Activated CD4-positive, CD25-positive, alpha-beta regulatory T cell treated with anti-CD3 and anti-CD28 coated beads, Interleukin-2, amount 50 U/mL, for 24 hours (primary cell): ENCODE results near the gene KDM1A.

ENCODE experiments used
- ATAC-seq, 2 donors: fragments of 150-1000 bp; cut with Tn5 transposase; one replicate each; pipeline ENCODE4 v1.10.0; 2021; ENCODE audit warnings: mild to moderate bottlenecking in 1 of 2, moderate library complexity in 1 of 2

The KDM1A gene

DNA sequence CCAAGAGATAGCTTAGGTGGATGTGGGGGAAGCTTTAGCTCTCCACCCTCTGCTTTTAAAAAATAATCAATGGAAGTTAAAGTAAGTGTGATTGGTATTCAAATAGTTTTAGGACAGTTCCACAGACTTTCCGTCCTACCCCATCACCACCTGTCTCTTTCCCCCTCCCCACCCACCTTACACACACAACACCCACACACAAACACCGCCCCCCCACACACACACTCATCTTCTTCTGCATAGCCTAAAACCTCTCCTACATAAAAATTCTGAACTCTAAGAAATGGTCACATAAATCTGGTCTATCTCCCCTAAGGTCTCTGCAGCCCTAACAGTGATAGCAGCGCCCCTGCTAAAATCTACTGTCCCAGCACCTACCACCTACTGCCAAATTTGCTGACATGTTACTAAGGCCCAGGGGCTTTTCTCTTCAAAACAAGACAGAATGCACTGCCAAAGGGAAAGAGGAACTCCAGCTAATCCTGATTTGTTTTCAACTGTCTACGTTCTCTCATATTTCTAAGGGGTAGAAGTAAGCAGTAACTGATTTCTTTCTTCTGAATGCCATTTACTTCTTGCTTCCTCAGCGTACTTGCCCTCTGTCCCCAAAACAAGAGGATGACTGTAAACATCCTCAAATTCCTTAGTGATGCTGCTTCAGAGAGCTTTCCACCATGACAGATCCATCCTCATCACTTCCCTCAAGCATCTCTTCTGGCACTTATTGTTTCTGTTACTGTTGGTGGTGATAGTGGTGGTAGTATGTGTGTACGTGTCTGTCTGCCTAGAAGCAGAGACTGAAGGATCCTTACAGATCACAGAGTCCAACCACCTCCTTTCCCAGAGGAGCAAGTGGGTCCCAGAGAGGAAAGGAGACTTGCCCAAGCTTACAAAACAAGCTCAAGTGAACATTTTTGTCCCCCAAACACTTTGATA lies 92.6 kb downstream of the KDM1A start:
- ATAC-seq = no peak

GRCh38 chr1:23114424-23115079 lies 95.3 kb downstream of the KDM1A start:
- no peak for ATAC-seq

DNA sequence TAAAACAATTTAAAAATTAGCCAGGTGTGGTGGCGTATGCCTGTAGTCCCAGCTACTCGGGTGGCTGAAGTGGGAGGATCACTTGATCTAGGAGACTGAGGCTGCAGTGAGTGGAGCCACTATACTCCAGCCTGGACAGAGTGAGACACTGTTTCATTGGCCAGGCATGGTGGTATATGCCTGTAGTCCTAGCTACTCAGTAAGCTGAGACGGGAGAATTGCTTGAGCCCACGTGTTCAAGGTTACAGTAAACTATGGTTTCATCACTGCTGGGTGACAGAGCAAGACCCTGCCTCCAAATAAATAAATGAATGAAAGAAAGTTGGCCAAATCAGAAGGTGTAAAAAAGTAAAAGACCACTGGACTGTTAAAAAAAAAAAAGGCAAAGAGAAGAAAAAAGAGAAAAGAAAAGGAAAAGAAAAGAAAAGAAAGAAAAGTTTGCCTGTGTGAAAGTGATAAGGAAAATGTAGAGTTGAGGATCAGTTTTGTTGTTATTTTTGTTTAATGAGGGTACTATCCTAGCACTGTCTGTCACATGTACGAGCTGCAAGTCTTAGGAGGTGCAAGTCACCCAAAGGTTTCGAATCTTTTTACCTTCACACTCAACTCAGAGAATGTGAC lies 97.1 kb downstream of the KDM1A start:
- ATAC-seq = no peak

DNA sequence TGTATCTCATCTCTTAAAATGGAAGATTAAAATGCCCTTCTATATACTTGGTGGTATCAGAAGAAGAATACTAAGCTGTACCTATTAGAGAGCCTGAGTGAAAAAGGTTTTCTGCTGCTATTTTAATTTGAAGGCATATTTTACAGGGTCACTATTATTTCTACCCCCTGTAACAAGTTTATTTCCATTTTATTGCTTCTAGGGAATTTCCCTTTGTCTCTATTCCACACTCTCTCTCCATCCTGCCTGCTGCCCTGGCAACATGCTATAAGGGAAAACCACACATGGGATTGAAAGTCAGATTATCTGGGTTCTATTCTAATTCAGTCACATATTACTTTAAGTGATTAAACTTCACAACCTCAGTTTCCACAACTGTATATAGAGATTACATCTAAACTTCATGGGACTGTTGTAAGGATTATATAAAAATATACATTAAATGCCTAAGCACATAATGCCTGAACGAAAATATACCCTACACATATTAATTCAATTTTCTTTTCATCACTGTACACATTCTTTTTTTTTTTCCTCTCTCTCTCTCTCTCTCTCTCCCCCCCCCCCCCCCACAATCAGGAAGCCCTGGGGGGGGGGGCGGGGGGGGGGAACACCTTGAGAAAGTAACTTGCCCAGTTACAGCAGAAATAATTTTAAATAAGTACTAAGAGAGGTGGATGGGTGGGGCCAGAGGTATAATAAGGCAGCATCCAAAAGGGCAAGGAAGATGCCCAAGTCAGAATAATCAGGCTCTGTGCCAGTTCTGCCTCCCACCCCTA lies 97.8 kb downstream of the KDM1A start:
- no peak for ATAC-seq

GRCh38 chr1:23118407-23118806 lies 99.1 kb downstream of the KDM1A start:
- no peak for ATAC-seq

DNA sequence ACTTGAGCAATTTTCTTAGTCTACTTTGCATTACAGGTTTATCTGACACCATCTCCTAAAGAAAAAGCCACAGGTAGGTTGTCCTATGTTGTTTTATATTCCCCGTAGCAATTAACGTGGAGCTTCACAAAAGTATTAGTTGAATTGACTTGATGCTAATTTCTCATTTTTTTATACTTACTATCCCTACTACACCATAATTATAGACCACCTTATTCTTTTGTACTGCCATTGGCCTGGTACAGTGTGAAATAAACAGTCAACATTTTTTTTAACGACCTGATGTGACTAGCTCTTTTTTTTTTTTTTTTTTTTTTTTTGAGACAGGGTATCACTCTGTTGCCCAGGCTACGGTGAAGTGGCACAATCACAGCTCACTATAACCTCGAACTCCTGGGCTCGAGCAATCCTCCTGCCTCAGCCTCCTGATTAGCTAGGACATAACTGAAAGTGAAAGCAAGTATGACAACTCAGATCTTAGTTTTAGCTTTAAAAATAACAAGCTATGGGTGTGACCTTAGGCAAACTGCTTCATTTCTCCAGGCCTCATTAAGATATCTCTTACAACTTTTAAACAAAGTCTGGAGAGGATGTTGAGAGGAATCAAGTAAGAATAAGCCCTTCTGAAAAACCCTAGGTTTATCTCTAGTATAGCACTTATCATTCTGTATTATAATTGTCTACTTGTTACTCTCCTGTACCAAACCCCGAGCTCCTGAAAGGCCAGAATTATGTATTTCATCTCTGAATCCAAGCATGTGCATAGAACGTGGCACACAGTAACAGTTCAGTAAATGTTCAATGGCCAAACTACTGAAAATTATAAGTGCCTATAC lies 99.9 kb downstream of the KDM1A start:
- peak; percentile 79 to 88 for ATAC-seq

DNA sequence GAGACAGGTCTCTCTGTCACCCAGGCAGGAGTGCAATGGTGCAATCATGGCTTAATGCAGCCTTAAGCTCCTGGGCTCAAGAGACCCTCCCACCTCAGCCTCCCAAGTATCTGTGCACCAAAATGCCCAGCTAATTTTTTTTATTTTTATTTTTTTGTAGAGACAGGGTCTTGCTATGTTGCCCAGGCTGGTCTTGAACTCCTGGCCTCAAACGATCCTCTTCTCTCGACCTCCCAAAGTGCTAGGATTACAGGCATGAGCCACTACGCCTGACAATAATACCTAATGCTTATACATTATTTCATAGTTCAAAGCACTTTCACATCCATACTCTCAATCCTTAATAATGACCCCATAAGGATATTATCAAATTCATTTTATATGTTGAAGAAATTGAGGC lies 101.1 kb downstream of the KDM1A start:
- no peak for ATAC-seq

- no peak for ATAC-seq
Measured at GRCh38 chr1:23122023-23122748, 102.9 kb downstream of the KDM1A start.

DNA sequence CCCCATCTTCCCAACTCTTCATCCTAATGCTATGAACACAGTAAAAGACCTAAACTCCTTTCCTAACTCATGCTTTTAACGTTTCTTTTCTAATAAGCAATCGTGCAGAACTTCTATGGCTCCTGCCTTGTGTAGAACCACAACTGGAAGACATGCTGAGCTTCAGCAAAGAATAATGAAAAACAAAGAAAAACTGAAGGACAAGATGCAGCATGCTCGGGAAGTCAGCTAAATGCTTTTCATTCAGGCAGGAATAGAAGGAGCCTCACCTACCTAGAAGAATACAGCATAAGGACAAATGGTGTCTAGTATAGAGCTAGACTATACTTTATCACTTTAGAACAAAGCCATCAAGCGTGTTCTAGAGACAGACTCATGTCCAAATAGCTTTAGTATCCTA lies 103.5 kb downstream of the KDM1A start:
- no peak for ATAC-seq

GRCh38 chr1:23123528-23123927 lies 104.3 kb downstream of the KDM1A start:
- ATAC-seq = no peak

- peak; percentile 79 to 83 for ATAC-seq
Measured at GRCh38 chr1:23124259-23125026, 105.2 kb downstream of the KDM1A start.

GRCh38 chr1:23125489-23125888 lies 106.2 kb downstream of the KDM1A start:
- no peak for ATAC-seq

GRCh38 chr1:23126200-23126599 lies 106.9 kb downstream of the KDM1A start:
- peak in 1 of 2 donors; percentile 21 for ATAC-seq

DNA sequence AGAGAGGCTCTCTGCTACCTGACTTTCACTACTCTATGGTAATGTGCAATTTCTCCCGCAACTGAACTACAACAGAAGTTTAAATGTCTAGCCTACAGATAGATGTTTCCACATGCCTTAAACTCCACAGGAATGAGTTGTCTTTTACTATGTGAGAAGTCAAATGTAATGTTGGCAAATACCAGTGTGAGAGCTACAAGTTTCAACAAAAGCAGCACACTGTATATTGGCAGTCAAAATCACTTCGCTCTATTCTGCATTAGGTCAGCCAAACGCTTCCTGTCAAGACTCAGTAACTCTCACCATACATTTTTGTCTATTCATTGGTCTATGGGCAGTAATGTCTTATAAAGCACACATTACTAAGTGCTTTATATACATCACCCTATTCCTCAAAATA lies 107.5 kb downstream of the KDM1A start:
- no peak for ATAC-seq

- no peak for ATAC-seq
Measured at GRCh38 chr1:23129846-23130245, 110.6 kb downstream of the KDM1A start.

DNA sequence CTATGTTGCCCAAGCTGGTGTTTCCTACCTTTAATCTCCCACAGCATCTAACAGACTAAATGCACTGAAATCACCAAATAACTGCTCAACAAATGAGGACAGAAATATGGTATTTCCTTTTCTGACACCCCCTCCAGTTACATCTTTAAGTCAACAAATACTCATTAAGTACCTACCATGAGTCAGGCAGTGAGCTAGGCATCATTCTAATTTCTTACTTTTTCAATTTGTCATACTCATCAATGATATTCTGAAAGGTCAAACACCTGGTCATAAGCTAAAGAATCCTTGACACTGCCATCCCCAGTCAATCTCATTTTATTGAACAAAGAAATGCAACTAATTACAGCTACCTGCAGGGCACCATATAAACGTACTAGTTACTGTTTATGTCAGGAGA lies 112.8 kb downstream of the KDM1A start:
- peak; percentile 94 to 98 for ATAC-seq
